H9 (cell line): ENCODE data around the gene MAP7. TPM values are rescaled to one million over a fixed set of nuclear protein-coding genes. Genes with fewer than 3 reads are reported as not detected.

Experiments used
- DNase-seq: peaks from one replicate; pipeline ENCODE4 v3.0.0-alpha.2; 2017
- H2AFZ ChIP-seq: one replicate; pipeline ENCODE4 v1.6.1; 2013; ENCODE audit warnings: mild to moderate bottlenecking, low read length, control low read depth, moderate library complexity
- H2AK5ac ChIP-seq: 2 replicates; pipeline ENCODE4 v1.6.1; 2013; ENCODE audit warnings: low read length, control low read depth, mixed read lengths; ENCODE audit not compliant: insufficient read length
- H2BK120ac ChIP-seq: one replicate; pipeline ENCODE4 v1.6.1; 2013; ENCODE audit warnings: low read depth, mild to moderate bottlenecking, low read length, control low read depth, inconsistent platforms; ENCODE audit not compliant: poor library complexity, severe bottlenecking
- H2BK12ac ChIP-seq: 2 replicates; pipeline ENCODE4 v1.6.1; 2013; ENCODE audit warnings: low read length, control low read depth, mixed read lengths, low read depth; ENCODE audit not compliant: insufficient read length
- H2BK15ac ChIP-seq: 2 replicates; pipeline ENCODE4 v1.6.1; 2013; ENCODE audit warnings: low read depth, low read length, control low read depth
- H2BK20ac ChIP-seq: one replicate; pipeline ENCODE4 v1.6.1; 2013; ENCODE audit warnings: low read depth, mild to moderate bottlenecking, low read length, control low read depth, inconsistent platforms; ENCODE audit not compliant: poor library complexity, severe bottlenecking
- H2BK5ac ChIP-seq: 2 replicates; pipeline ENCODE4 v1.6.1; 2013; ENCODE audit warnings: low read length, control low read depth, mixed read lengths; ENCODE audit not compliant: insufficient read length
- H3K14ac ChIP-seq: 2 replicates; pipeline ENCODE4 v1.6.1; 2013; ENCODE audit warnings: low read length, control low read depth; ENCODE audit not compliant: insufficient read depth
- H3K18ac ChIP-seq: 2 replicates; pipeline ENCODE4 v1.6.1; 2013; ENCODE audit warnings: low read depth, mild to moderate bottlenecking, mixed read lengths, low read length, control low read depth; ENCODE audit not compliant: insufficient read length
- H3K23ac ChIP-seq: 2 replicates; pipeline ENCODE4 v1.6.1; 2013; ENCODE audit warnings: low read length, control low read depth, mixed read lengths, low read depth; ENCODE audit not compliant: insufficient read length
- H3K23me2 ChIP-seq: 2 replicates; pipeline ENCODE4 v1.6.1; 2013; ENCODE audit warnings: low read depth, mild to moderate bottlenecking, mixed read lengths, low read length, control low read depth; ENCODE audit not compliant: insufficient read length, poor library complexity, severe bottlenecking
- H3K27ac ChIP-seq: 2 replicates; pipeline ENCODE4 v1.5.1; 2013; ENCODE audit warnings: low read length, control low read depth, mixed read lengths, low read depth; ENCODE audit not compliant: insufficient read length
- H3K27me3 ChIP-seq: 2 replicates; pipeline ENCODE4 v1.6.1; 2013; ENCODE audit warnings: low read length, control low read depth, inconsistent platforms; ENCODE audit not compliant: insufficient read depth
- H3K4ac ChIP-seq: 2 replicates; pipeline ENCODE4 v1.6.1; 2013; ENCODE audit warnings: low read depth, mild to moderate bottlenecking, control low read depth, inconsistent platforms, low read length, moderate library complexity
- H3K4me1 ChIP-seq: 2 replicates; pipeline ENCODE4 v1.6.1; 2013; ENCODE audit warnings: low read length, control low read depth, inconsistent platforms; ENCODE audit not compliant: insufficient read depth
- H3K4me2 ChIP-seq: 2 replicates; pipeline ENCODE4 v1.6.1; 2013; ENCODE audit warnings: low read length, control low read depth, mixed read lengths; ENCODE audit not compliant: insufficient read length, insufficient read depth
- H3K56ac ChIP-seq: 2 replicates; pipeline ENCODE4 v1.6.1; 2013; ENCODE audit warnings: low read depth, mild to moderate bottlenecking, mixed read lengths, low read length, control low read depth; ENCODE audit not compliant: insufficient read length
- H3K79me1 ChIP-seq: 2 replicates; pipeline ENCODE4 v1.6.1; 2013; ENCODE audit warnings: low read depth, mild to moderate bottlenecking, moderate library complexity, low read length, control low read depth, inconsistent platforms; ENCODE audit not compliant: insufficient read depth, poor library complexity, severe bottlenecking
- H3K79me2 ChIP-seq: 2 replicates; pipeline ENCODE4 v1.6.1; 2013; ENCODE audit warnings: low read length, control low read depth, inconsistent platforms; ENCODE audit not compliant: insufficient read depth
- H3K9ac ChIP-seq: 2 replicates; pipeline ENCODE4 v1.6.1; 2013; ENCODE audit warnings: low read length, control low read depth, mixed read lengths; ENCODE audit not compliant: insufficient read length; ENCODE audit errors: extremely low read depth
- H3K9me3 ChIP-seq: one replicate; pipeline ENCODE4 v1.6.1; 2013; ENCODE audit warnings: low read depth, low read length, inconsistent platforms; ENCODE audit not compliant: control insufficient read depth
- H3T11ph ChIP-seq: one replicate; pipeline ENCODE4 v1.6.1; 2013; ENCODE audit warnings: mild to moderate bottlenecking, low read length, control low read depth, inconsistent platforms
- H4K20me1 ChIP-seq: one replicate; pipeline ENCODE4 v1.6.1; 2013; ENCODE audit not compliant: control insufficient read depth, insufficient read length, insufficient read depth
- H4K5ac ChIP-seq: 2 replicates; pipeline ENCODE4 v1.6.1; 2013; ENCODE audit warnings: low read depth, mild to moderate bottlenecking, mixed read lengths, low read length, control low read depth; ENCODE audit not compliant: insufficient read length
- H4K8ac ChIP-seq: replicated peaks from 2 replicates; pipeline ENCODE4 v1.6.1; 2013; ENCODE audit warnings: low read length, control low read depth, mixed read lengths, low read depth; ENCODE audit not compliant: insufficient read length
- H4K91ac ChIP-seq: 2 replicates; pipeline ENCODE4 v1.6.1; 2013; ENCODE audit warnings: low read depth, mild to moderate bottlenecking, moderate library complexity, mixed read lengths, low read length, control low read depth; ENCODE audit not compliant: insufficient read length
- H3K27ac Mint-ChIP-seq, 3 experiments: 2 replicates in 2 of 3; 3 replicates in 1 of 3; pipeline ENCODE4 v1.8.0; 2020 to 2021; ENCODE audit warnings: mixed read lengths in 3 of 3, mild to moderate bottlenecking in 1 of 3, moderate library complexity in 1 of 3
- H3K27me3 Mint-ChIP-seq: 2 replicates; pipeline ENCODE4 v1.8.0; 2021; ENCODE audit warnings: low read depth, mild to moderate bottlenecking, moderate library complexity, mixed read lengths
- H3K36me3 Mint-ChIP-seq, 3 experiments: 2 replicates in 2 of 3; 3 replicates in 1 of 3; pipeline ENCODE4 v1.8.0; 2020 to 2021; ENCODE audit warnings: low read depth in 3 of 3, mixed read lengths in 3 of 3; ENCODE audit not compliant: insufficient read depth in 1 of 3
- H3K4me1 Mint-ChIP-seq, 2 experiments: 2 replicates each; pipeline ENCODE4 v1.8.0; 2020; ENCODE audit warnings: mixed read lengths in 2 of 2
- H3K4me3 Mint-ChIP-seq, 2 experiments: 2 replicates in 1 of 2; 3 replicates in 1 of 2; pipeline ENCODE4 v1.8.0; 2020 to 2021; ENCODE audit warnings: mild to moderate bottlenecking in 2 of 2, mixed read lengths in 2 of 2, moderate library complexity in 1 of 2
- H3K9me3 Mint-ChIP-seq, 2 experiments: 2 replicates in 1 of 2; 3 replicates in 1 of 2; pipeline ENCODE4 v1.8.0; 2020; ENCODE audit warnings: mild to moderate bottlenecking in 2 of 2, mixed read lengths in 2 of 2, moderate library complexity in 1 of 2
- WGBS: extraction: QIAGEN DNeasy Blood & Tissue Kit; methylation state at CpG from one replicate; pipeline ENCODE4 v1.1.7; 2013; ENCODE audit warnings: missing lambda C conversion rate, low lambda C conversion rate, mixed read lengths; ENCODE audit not compliant: insufficient read length; ENCODE audit errors: extremely low coverage; 5-methylcytosine and 5-hydroxymethylcytosine counted together
- total RNA-seq: library from RNA; stranded (reverse); gene quantifications from 2 replicates; pipeline ENCODE4 v1.2.1, GENCODE V29; 2021
- TF ChIP-seq, protein P1 (sequence below): fragments of 200-600 bp; sonication (generic); conservative IDR thresholded peaks from 3 replicates; pipeline ENCODE4 v1.8.0; 2021; ENCODE audit warnings: antibody characterized with exemption, mild to moderate bottlenecking

Gene MAP7
- total RNA-seq, 1 experiment from 2014 or later = 51.1 TPM

DNA sequence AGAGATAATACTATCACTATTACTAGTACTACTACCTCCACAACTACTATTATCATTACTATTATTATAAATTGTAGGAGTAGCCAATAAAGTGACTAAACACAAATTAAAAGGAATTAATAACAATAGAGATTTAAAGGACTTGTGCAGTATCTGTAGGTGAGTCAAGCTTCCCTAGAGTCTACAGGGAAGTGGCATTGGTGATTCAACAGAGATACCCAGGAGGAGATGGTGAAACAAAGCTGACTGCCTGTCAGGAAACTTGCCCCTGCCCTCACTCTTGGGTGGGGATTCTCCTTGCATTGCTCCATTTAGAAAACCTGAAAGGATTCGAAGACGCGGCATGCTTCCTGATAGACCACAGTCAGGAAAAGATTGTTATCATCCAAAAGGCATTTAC, 237.2 kb downstream of the MAP7 start:
- no CpG with 5 or more reads among the region's 3 CpGs for WGBS

More for the DNA sequence above, 237.2 kb downstream of the MAP7 start:
- Mint-ChIP-seq H3K27me3 (no peaks in the 10 kb centered on the region; the same call in 1 of the 2 replicates), H3K4me1 (peaks cover 0 to 2% of the 10 kb centered on the region in 2 experiments; a peak in 1 of 4 replicates), H3K4me3 (no peak overlapping the region), H3K9me3 (no peaks in the 10 kb centered on the region; a peak in 1 of 5 replicates), H3K36me3 (no peaks in the 10 kb centered on the region), H3K27ac (no peak overlapping the region)
- H3K4me2 ChIP-seq = no peak overlapping the region
- no peak overlapping the region for H3K14ac ChIP-seq
- no peak overlapping the region for H3T11ph ChIP-seq
- TF ChIP-seq, protein P1, sequence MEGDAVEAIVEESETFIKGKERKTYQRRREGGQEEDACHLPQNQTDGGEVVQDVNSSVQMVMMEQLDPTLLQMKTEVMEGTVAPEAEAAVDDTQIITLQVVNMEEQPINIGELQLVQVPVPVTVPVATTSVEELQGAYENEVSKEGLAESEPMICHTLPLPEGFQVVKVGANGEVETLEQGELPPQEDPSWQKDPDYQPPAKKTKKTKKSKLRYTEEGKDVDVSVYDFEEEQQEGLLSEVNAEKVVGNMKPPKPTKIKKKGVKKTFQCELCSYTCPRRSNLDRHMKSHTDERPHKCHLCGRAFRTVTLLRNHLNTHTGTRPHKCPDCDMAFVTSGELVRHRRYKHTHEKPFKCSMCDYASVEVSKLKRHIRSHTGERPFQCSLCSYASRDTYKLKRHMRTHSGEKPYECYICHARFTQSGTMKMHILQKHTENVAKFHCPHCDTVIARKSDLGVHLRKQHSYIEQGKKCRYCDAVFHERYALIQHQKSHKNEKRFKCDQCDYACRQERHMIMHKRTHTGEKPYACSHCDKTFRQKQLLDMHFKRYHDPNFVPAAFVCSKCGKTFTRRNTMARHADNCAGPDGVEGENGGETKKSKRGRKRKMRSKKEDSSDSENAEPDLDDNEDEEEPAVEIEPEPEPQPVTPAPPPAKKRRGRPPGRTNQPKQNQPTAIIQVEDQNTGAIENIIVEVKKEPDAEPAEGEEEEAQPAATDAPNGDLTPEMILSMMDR = no peak
- no peak overlapping the region for H2AFZ ChIP-seq
- no peak overlapping the region for H2BK5ac ChIP-seq
- no peak overlapping the region for H4K5ac ChIP-seq
- H3K18ac ChIP-seq = no peak overlapping the region
- DNase-seq = no peak
- no peaks in the 10 kb centered on the region for H3K23me2 ChIP-seq
- H2BK120ac ChIP-seq = no peak overlapping the region
- no peak overlapping the region for H3K27ac ChIP-seq
- H3K23ac ChIP-seq = no peak overlapping the region
- no peak overlapping the region for H2BK12ac ChIP-seq
- H3K27me3 ChIP-seq = no peaks in the 10 kb centered on the region
- no peak overlapping the region for H2BK15ac ChIP-seq
- no peaks in the 10 kb centered on the region for H3K79me2 ChIP-seq
- no peaks in the 10 kb centered on the region for H4K20me1 ChIP-seq
- no peak overlapping the region for H2BK20ac ChIP-seq
- no peak overlapping the region for H3K56ac ChIP-seq
- H3K79me1 ChIP-seq = no peaks in the 10 kb centered on the region
- no peak overlapping the region for H3K4ac ChIP-seq
- no peak overlapping the region for H4K8ac ChIP-seq
- H3K4me1 ChIP-seq = no peaks in the 10 kb centered on the region
- H3K9me3 ChIP-seq = no peaks in the 10 kb centered on the region
- no peak overlapping the region for H2AK5ac ChIP-seq
- no peak overlapping the region for H4K91ac ChIP-seq
- no peak overlapping the region for H3K9ac ChIP-seq
